ENCODE results near the gene SPIRE2. TPM values are rescaled to one million over a fixed set of nuclear protein-coding genes. Genes with fewer than 3 reads are reported as not detected.
"Not testable (repeated sequence)": the region's sequence is repeated elsewhere in the genome, so short reads cannot be mapped to it uniquely, and the experiment has no call there.

The SPIRE2 gene
- polyA plus RNA-seq, 1 donor from 2014 or later, result 45.0 TPM

DNA sequence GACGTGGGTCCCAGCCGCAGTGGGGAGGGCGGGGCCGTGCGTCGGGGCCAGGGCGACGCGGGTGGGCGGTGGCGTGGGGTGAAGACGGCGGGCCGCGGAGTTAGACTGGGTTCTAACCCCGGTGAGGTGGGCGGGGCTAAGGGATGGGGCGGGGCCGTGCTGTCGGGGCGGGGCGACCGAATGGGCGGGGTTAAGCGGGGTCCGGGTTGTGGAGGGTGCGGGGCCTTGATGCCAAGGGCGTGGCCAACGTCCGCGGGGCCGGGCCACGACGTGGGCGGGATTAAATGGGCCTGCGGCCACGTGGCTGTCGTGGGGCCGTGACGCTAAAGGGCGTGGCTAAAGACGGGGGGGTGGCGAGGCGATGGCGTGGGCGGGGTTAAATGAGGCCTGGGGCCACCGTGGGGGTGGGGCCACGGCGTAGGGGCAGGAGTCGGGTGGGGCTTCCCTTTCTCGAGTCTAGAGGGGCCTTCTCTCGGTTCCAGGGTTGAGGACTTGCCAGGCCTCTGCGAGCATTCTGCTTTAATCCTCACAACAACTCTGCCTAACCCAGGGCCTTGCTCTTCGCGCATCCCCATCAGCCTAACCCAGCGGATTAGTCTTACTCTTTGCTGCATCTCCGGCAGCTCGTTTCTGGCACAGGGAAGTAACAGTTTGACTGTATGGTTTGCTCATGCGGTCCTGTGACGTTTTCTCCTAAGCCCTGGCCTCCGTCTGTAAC is 45.9 kb downstream of the SPIRE2 start:
- Histone ChIP-seq H3K9me2 (ENCODE audit: insufficient read depth, low read length) (no peaks in the 10 kb centered on the region), H3K27ac (ENCODE audit: low read length) (peak overlapping the region; percentile 98), H3K9ac (ENCODE audit: low read length) (peak overlapping the region; percentile 97), H3K79me2 (replicated peaks; ENCODE audit: insufficient read depth, low read length) (peaks cover 32% of the 10 kb centered on the region), H3K36me3 (ENCODE audit: insufficient read depth, low read length) (no peaks in the 10 kb centered on the region), H3K27me3 (ENCODE audit: insufficient read depth, low read depth, low read length) (no peaks in the 10 kb centered on the region), H3F3A (ENCODE audit: insufficient read depth, low read length, poor library complexity, severe bottlenecking) (no peaks in the 10 kb centered on the region), H3K4me3 (ENCODE audit: low read length) (peak overlapping the region; percentile 89), H3K9me3 (ENCODE audit: low read length) (no peaks in the 10 kb centered on the region), H3K4me2 (ENCODE audit: low read length) (peak overlapping the region; percentile 48), H4K20me1 (ENCODE audit: insufficient read depth) (no peaks in the 10 kb centered on the region), H2AFZ (ENCODE audit: low read depth, low read length) (peak overlapping the region; percentile 83)
- TF ChIP-seq MXI1 (conservative IDR thresholded peaks at IDR 0.05; ENCODE audit: poor library complexity, severe bottlenecking), result peak; percentile 17
- TF ChIP-seq SMC3 (conservative IDR thresholded peaks at IDR 0.05; ENCODE audit: poor library complexity), result no peak

DNA sequence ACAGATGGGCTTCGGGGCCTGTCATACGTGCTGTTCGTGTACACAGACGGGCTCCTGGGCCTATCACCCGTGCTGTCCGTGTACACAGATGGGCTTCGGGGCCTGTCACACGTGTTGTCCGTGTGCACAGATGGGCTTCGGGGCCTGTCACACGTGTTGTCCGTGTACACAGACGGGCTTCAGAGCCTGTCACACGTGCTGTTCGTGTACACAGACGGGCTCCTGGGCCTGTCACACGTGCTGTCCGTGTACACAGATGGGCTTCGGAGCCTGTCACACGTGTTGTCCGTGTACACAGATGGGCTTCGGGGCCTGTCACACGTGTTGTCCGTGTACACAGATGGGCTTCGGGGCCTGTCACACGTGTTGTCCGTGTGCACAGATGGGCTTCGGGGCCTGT is 50.8 kb downstream of the SPIRE2 start:
- H3K4me3 ChIP-seq (ENCODE audit: low read length); H3K36me3 ChIP-seq (ENCODE audit: insufficient read depth, low read length): not testable (repeated sequence)

DNA sequence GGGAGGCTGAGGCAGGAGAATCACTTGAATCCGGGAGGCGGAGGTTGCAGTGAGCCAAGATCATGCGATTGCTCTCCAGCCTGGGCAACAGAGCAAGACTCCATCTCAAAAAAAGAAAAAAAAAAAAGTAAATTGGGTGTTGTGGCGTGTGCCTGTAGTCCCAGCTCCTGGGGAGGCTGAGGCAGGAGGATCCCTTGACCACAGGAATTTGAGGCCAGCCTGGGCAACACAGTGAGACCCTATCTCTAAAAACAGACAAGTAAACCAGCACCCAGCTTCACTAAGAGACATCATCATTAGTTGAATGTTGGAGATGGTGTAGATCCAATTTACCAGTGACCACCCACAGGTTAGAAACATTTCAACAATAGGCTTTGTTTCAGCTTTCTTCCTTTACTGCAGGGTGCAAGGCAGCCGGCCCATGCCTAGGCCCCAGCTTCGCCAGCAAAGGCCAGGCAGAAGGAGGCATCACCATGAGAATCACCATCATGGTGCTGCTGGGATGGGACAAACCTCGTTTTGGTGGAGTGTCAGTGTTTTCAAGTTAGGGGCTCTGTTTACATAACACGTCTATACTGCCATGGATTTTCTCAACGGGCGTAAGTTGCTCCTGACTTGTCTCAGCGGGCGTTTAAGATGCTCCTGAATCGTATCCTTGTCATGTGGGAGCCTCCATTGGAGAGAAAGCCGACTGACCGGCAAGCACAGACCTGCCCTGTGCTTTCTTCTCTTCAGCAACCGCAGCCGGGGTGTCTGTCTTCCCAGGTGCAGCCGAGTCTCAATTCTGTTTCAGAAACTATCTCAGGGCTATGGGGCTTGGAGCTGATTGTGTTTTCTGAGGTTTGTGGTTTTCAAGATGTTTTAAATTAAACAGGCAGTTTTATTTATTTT is 52.4 kb downstream of the SPIRE2 start:
- Histone ChIP-seq H3F3A (ENCODE audit: insufficient read depth, low read length, poor library complexity, severe bottlenecking) (no peaks in the 10 kb centered on the region), H2AFZ (ENCODE audit: low read depth, low read length) (no peak overlapping the region), H3K27ac (ENCODE audit: low read length) (no peak overlapping the region), H3K79me2 (replicated peaks; ENCODE audit: insufficient read depth, low read length) (peaks cover 27% of the 10 kb centered on the region), H3K9me2 (ENCODE audit: insufficient read depth, low read length) (no peaks in the 10 kb centered on the region), H3K4me3 (ENCODE audit: low read length) (no peak overlapping the region), H4K20me1 (ENCODE audit: insufficient read depth) (no peaks in the 10 kb centered on the region), H3K4me2 (ENCODE audit: low read length) (no peak overlapping the region), H3K36me3 (ENCODE audit: insufficient read depth, low read length) (no peaks in the 10 kb centered on the region), H3K9ac (ENCODE audit: low read length) (no peak overlapping the region), H3K27me3 (ENCODE audit: insufficient read depth, low read depth, low read length) (no peaks in the 10 kb centered on the region), H3K9me3 (ENCODE audit: low read length) (no peaks in the 10 kb centered on the region)
- TF ChIP-seq MXI1 (conservative IDR thresholded peaks at IDR 0.05; ENCODE audit: poor library complexity, severe bottlenecking) (no peak), EP300 (conservative IDR thresholded peaks at IDR 0.05; ENCODE audit: poor library complexity, severe bottlenecking) (no peak), SMC3 (conservative IDR thresholded peaks at IDR 0.05; ENCODE audit: poor library complexity) (no peak), TAF1 (IDR thresholded peaks at IDR 0.05; ENCODE audit: low read depth) (no peak), EZH2 (IDR thresholded peaks at IDR 0.05; ENCODE audit: borderline replicate concordance, insufficient read depth, low read length, poor library complexity, severe bottlenecking) (no peak), RAD21 (conservative IDR thresholded peaks at IDR 0.05) (no peak), POLR2AphosphoS5 (IDR thresholded peaks at IDR 0.05) (no peak)
- TF ChIP-seq, protein P1, sequence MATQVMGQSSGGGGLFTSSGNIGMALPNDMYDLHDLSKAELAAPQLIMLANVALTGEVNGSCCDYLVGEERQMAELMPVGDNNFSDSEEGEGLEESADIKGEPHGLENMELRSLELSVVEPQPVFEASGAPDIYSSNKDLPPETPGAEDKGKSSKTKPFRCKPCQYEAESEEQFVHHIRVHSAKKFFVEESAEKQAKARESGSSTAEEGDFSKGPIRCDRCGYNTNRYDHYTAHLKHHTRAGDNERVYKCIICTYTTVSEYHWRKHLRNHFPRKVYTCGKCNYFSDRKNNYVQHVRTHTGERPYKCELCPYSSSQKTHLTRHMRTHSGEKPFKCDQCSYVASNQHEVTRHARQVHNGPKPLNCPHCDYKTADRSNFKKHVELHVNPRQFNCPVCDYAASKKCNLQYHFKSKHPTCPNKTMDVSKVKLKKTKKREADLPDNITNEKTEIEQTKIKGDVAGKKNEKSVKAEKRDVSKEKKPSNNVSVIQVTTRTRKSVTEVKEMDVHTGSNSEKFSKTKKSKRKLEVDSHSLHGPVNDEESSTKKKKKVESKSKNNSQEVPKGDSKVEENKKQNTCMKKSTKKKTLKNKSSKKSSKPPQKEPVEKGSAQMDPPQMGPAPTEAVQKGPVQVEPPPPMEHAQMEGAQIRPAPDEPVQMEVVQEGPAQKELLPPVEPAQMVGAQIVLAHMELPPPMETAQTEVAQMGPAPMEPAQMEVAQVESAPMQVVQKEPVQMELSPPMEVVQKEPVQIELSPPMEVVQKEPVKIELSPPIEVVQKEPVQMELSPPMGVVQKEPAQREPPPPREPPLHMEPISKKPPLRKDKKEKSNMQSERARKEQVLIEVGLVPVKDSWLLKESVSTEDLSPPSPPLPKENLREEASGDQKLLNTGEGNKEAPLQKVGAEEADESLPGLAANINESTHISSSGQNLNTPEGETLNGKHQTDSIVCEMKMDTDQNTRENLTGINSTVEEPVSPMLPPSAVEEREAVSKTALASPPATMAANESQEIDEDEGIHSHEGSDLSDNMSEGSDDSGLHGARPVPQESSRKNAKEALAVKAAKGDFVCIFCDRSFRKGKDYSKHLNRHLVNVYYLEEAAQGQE (IDR thresholded peaks at IDR 0.05; ENCODE audit: borderline replicate concordance), result no peak
- TF ChIP-seq, protein P2, sequence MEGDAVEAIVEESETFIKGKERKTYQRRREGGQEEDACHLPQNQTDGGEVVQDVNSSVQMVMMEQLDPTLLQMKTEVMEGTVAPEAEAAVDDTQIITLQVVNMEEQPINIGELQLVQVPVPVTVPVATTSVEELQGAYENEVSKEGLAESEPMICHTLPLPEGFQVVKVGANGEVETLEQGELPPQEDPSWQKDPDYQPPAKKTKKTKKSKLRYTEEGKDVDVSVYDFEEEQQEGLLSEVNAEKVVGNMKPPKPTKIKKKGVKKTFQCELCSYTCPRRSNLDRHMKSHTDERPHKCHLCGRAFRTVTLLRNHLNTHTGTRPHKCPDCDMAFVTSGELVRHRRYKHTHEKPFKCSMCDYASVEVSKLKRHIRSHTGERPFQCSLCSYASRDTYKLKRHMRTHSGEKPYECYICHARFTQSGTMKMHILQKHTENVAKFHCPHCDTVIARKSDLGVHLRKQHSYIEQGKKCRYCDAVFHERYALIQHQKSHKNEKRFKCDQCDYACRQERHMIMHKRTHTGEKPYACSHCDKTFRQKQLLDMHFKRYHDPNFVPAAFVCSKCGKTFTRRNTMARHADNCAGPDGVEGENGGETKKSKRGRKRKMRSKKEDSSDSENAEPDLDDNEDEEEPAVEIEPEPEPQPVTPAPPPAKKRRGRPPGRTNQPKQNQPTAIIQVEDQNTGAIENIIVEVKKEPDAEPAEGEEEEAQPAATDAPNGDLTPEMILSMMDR (IDR thresholded peaks at IDR 0.05; ENCODE audit: poor library complexity, severe bottlenecking), result no peak

More for the DNA sequence above, 50.8 kb downstream of the SPIRE2 start:
- not testable (repeated sequence) for H3K9me2 ChIP-seq (ENCODE audit: insufficient read depth, low read length); H3K9ac ChIP-seq (ENCODE audit: low read length); H2AFZ ChIP-seq (ENCODE audit: low read depth, low read length); H3K27me3 ChIP-seq (ENCODE audit: insufficient read depth, low read depth, low read length); H3F3A ChIP-seq (ENCODE audit: insufficient read depth, low read length, poor library complexity, severe bottlenecking); H3K9me3 ChIP-seq (ENCODE audit: low read length); H4K20me1 ChIP-seq (ENCODE audit: insufficient read depth); H3K4me2 ChIP-seq (ENCODE audit: low read length); H3K27ac ChIP-seq (ENCODE audit: low read length)
- H3K79me2 ChIP-seq (replicated peaks; ENCODE audit: insufficient read depth, low read length), result peaks cover 35% of the 10 kb centered on the region
